ENCODE measurements around the gene ZNF574.

Gene ZNF574

DNA sequence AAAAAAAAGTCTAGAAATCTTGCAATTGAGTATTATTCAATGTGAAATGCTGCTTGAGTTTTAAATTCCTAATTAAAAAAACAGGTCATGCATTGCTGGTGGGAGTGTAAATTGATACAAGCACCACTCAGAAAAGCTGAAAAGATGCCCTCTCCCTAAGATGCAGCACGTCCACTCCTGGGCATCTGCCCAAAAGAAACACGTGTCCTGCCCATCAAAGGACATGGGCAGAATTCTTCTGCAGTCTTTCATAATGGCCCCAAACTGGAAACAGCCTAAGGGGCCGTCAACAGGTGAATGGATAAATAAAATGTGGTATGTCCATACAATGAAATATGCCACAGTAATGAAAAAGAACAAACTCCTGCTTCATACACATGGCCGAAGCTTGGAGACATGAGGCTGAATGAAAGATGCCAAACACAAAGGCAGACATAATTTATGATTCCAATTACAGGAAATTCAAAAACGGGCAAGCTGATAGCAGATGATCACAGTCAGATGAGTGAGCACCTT lies 48.5 kb downstream of the ZNF574 start:
- no peak for DNase-seq (ENCODE audit: low read depth)

DNA sequence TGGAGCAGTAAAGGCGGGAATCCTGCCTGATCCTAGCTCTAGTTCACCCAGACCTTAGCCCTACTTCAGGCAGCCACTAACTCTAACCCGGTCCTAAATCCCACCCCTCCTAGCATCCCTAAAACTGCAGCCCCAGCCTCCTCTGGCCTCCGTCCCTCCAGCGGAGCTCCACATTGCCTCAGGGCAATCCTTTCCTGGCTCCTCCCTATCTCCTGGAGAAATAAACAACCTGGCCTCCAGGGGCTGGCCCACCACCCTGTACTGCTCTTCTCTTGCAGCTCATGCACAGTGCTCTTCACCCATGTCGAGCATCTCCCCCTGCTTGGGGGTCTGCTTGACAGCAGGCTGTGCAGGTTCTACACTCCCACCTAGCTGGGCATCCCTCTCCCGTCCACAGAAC lies 49.6 kb downstream of the ZNF574 start:
- DNase-seq (ENCODE audit: low read depth), result no peak

DNA sequence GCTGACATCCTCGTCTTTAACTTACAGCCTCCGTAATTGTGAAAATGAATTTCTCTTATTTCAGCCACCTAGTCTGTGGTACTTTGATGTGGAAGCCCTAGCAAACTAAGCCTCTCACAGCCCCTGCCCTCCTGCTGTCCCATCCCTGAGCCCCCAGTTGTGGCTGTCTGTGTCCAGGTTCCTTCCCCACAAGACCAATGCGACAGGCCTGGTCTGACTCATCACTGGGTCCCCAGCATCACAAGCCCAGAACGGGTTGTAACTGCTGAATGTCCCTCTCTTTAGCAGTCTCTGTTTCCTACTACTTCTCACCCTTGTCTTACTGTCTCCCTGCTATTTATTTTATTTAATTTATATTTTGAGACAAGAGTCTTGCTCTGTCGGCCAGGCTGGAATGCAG lies 50.6 kb downstream of the ZNF574 start:
- no peak for DNase-seq (ENCODE audit: low read depth)

DNA sequence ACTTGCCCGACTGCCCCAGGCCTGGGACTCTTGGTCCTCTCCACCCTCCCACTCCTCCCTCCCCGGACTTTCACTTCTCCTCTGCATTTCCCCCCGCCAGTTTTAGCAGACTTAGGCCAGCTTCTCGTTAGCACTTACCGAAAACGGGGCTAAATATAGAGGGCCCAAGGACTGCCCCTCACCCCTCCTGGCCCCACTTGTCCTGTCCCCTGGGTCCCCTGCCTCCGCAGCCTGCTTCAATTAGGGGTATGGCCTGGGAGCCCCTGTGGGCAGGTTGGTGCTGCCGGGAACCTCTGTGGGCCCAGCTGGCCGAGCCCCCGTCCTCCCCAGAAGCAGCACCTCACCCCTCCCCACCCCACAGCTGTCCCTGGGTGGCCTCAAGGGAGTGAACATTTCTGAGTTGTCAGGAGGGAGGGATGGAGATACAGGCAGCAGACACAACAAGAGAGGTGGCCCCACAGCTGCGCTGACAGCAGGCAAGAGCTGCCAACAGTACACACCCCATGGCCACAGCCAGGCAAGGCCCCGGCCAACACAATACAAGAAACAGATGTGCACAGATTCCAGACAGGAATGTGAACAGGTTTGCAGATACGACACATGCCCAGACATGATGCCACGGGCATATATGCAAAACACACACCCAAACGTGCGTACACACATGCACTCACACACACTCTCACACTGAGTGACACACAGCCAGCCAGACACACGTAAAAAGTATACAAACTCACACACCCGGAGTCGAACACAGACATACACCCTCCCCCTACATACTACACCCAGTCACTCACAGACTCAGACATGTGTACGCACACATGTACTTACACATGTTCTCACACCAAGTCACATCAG lies 53.7 kb downstream of the ZNF574 start:
- DNase-seq (ENCODE audit: low read depth), result no peak

DNA sequence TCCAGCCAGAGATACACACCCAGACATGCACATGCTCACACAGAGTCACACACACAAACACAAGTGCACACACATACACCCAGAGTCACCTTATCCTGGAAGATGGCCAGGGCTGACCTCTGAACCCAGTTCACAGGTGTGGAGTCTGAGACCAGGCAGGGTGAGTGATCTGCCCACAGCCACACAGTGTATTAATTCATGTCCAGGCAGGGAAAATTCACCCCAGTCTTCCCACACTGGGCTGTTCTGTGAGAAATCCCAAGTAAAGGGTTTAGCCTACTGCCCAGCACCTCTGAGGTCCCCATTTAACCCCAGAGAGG lies 54.2 kb downstream of the ZNF574 start:
- DNase-seq (ENCODE audit: low read depth), result no peak

Measured in activated T-cell treated with anti-CD3 and anti-CD28 coated beads for 48 hours (primary cell).